H1 (cell line): ENCODE results near the gene AHI1.

Experiments
- POLR2AphosphoS5 ChIP-seq: IDR thresholded peaks from 2 replicates; pipeline ENCODE4 v1.6.1; 2011; ENCODE audit warnings: low read depth, low read length
- SUZ12 ChIP-seq: fragments of 200-600 bp; sonication (generic); IDR thresholded peaks from 2 replicates; pipeline ENCODE4 v1.6.1; 2012; ENCODE audit warnings: mild to moderate bottlenecking, inconsistent platforms, low read length, moderate library complexity, mixed read lengths
- ZNF274 ChIP-seq: IDR thresholded peaks from 2 replicates; pipeline ENCODE4 v1.7.0; 2012; ENCODE audit warnings: low read length, borderline replicate concordance; ENCODE audit errors: extremely low read depth
- TF ChIP-seq, protein P1 (sequence below), 3 experiments: IDR thresholded peaks; 1 replicate in 2 of 3; 2 replicates in 1 of 3; pipeline versions ENCODE4 v1.5.1 to v1.6.1; 2011; ENCODE audit warnings: low read length in 3 of 3, mild to moderate bottlenecking in 3 of 3, inconsistent platforms in 2 of 3, low read depth in 1 of 3, moderate library complexity in 1 of 3; ENCODE audit not compliant: insufficient read depth in 1 of 3; ENCODE audit errors: control extremely low read depth in 1 of 3
- TF ChIP-seq, protein P2 (sequence below): IDR thresholded peaks from 2 replicates; pipeline ENCODE4 v1.6.1; 2011; ENCODE audit warnings: low read depth, mild to moderate bottlenecking, low read length; ENCODE audit not compliant: insufficient read depth

DNA sequence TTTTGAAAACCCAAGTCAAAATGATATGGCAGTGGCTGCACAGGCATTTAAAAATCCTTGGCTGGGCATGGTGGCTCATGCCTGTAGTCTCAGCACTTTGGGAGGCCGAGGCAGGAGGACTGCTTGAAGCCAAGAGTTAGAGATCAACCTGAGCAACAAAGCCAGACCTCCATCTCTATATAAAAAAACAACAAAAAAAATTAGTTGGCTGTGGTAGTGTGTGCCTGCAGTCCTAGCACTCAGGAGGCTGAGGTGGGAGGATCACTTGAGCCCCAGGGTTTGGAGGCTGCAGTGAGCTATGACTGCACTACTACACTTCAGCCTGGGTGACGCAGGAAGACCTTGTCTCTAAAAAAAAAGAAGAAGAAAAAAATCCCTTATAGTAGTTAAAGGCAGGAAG is 173.6 kb downstream of the AHI1 start:
- TF ChIP-seq, protein P1, sequence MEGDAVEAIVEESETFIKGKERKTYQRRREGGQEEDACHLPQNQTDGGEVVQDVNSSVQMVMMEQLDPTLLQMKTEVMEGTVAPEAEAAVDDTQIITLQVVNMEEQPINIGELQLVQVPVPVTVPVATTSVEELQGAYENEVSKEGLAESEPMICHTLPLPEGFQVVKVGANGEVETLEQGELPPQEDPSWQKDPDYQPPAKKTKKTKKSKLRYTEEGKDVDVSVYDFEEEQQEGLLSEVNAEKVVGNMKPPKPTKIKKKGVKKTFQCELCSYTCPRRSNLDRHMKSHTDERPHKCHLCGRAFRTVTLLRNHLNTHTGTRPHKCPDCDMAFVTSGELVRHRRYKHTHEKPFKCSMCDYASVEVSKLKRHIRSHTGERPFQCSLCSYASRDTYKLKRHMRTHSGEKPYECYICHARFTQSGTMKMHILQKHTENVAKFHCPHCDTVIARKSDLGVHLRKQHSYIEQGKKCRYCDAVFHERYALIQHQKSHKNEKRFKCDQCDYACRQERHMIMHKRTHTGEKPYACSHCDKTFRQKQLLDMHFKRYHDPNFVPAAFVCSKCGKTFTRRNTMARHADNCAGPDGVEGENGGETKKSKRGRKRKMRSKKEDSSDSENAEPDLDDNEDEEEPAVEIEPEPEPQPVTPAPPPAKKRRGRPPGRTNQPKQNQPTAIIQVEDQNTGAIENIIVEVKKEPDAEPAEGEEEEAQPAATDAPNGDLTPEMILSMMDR (IDR thresholded peaks at IDR 0.05; ENCODE audit: control extremely low read depth in 1 of 3, insufficient read depth in 1 of 3, low read depth in 1 of 3, low read length in 3 of 3) = no peak
- TF ChIP-seq ZNF274 (no peak), SUZ12 (no peak), POLR2AphosphoS5 (no peak)
- TF ChIP-seq, protein P2, sequence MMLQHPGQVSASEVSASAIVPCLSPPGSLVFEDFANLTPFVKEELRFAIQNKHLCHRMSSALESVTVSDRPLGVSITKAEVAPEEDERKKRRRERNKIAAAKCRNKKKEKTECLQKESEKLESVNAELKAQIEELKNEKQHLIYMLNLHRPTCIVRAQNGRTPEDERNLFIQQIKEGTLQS = no peak
